Liver (tissue), 3 donors: ENCODE results near the gene SCUBE3.

Experiments used
- EGR1 ChIP-seq, 2 donors: IDR thresholded peaks; 2 replicates each; pipeline ENCODE4 v1.6.1; 2016 to 2018; ENCODE audit warnings: antibody characterized with exemption in 2 of 2, low read depth in 2 of 2
- FOXA1 ChIP-seq: IDR thresholded peaks from 2 replicates; pipeline ENCODE4 v1.6.1; 2016; ENCODE audit warnings: antibody characterized with exemption
- GABPA ChIP-seq, 2 donors: IDR thresholded peaks in 1 of 2; conservative IDR thresholded peaks in 1 of 2; 2 replicates each; pipeline ENCODE4 v1.6.1; 2016; ENCODE audit warnings: antibody characterized with exemption in 2 of 2, mild to moderate bottlenecking in 1 of 2, moderate library complexity in 1 of 2
- HNF4G ChIP-seq: IDR thresholded peaks from 2 replicates; pipeline ENCODE4 v1.6.1; 2016; ENCODE audit warnings: antibody characterized with exemption
- JUND ChIP-seq, 2 donors: IDR thresholded peaks; 2 replicates each; pipeline ENCODE4 v1.6.1; 2016; ENCODE audit warnings: antibody characterized with exemption in 2 of 2
- RAD21 ChIP-seq, 2 donors: IDR thresholded peaks; 2 replicates each; pipeline ENCODE4 v1.6.1; 2016; ENCODE audit warnings: antibody characterized with exemption in 2 of 2, mild to moderate bottlenecking in 2 of 2
- SP1 ChIP-seq: IDR thresholded peaks from 2 replicates; pipeline ENCODE4 v1.6.1; 2018; ENCODE audit warnings: antibody characterized with exemption, mild to moderate bottlenecking
- TAF1 ChIP-seq: conservative IDR thresholded peaks from 2 replicates; pipeline ENCODE4 v1.6.1; 2016; ENCODE audit warnings: antibody characterized with exemption, mild to moderate bottlenecking
- YY1 ChIP-seq: IDR thresholded peaks from 2 replicates; pipeline ENCODE4 v1.6.1; 2016; ENCODE audit warnings: antibody characterized with exemption, mild to moderate bottlenecking
- TF ChIP-seq, protein P1 (sequence below): fragments of 150-350 bp; IDR thresholded peaks from 2 replicates; pipeline ENCODE4 v1.5.1; 2017; ENCODE audit warnings: improper control_type of control experiment, low read depth, low read length; ENCODE audit not compliant: missing input control
- TF ChIP-seq, protein P2 (sequence below): IDR thresholded peaks from 2 replicates; pipeline ENCODE4 v1.6.1; 2016; ENCODE audit warnings: antibody characterized with exemption, mild to moderate bottlenecking
- TF ChIP-seq, protein P3 (sequence below): IDR thresholded peaks from 2 replicates; pipeline ENCODE4 v1.6.1; 2016; ENCODE audit warnings: antibody characterized with exemption
- TF ChIP-seq, protein P4 (sequence below): IDR thresholded peaks from 2 replicates; pipeline ENCODE4 v1.6.1; 2016; ENCODE audit warnings: antibody characterized with exemption
- TF ChIP-seq, protein P5 (sequence below): IDR thresholded peaks from 2 replicates; pipeline ENCODE4 v1.6.1; 2016; ENCODE audit warnings: antibody characterized with exemption
- donor health status: healthy.
- donor health status: healthy.

DNA sequence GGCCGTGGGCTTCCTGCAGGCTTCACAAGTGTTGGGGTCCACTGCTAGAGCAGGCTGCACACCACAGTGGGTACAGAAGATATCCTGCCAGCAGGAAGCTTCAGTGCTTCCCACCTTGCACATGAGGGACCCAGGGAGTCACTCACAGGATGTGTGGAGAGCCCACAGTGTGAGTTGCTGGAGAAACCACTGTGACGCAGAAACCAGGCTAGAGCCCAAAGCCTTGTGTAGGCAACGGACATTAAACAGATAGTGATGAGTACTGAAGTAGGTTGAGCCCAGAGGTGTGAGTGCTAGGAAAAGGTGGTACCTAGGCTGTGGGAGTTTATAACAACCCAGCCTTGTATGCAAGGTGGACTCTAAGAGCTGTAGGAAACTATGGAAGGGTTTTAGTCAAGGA is 65.0 kb downstream of the SCUBE3 start:
- TF ChIP-seq, protein P1, sequence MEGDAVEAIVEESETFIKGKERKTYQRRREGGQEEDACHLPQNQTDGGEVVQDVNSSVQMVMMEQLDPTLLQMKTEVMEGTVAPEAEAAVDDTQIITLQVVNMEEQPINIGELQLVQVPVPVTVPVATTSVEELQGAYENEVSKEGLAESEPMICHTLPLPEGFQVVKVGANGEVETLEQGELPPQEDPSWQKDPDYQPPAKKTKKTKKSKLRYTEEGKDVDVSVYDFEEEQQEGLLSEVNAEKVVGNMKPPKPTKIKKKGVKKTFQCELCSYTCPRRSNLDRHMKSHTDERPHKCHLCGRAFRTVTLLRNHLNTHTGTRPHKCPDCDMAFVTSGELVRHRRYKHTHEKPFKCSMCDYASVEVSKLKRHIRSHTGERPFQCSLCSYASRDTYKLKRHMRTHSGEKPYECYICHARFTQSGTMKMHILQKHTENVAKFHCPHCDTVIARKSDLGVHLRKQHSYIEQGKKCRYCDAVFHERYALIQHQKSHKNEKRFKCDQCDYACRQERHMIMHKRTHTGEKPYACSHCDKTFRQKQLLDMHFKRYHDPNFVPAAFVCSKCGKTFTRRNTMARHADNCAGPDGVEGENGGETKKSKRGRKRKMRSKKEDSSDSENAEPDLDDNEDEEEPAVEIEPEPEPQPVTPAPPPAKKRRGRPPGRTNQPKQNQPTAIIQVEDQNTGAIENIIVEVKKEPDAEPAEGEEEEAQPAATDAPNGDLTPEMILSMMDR: no peak
- TF ChIP-seq, protein P2, sequence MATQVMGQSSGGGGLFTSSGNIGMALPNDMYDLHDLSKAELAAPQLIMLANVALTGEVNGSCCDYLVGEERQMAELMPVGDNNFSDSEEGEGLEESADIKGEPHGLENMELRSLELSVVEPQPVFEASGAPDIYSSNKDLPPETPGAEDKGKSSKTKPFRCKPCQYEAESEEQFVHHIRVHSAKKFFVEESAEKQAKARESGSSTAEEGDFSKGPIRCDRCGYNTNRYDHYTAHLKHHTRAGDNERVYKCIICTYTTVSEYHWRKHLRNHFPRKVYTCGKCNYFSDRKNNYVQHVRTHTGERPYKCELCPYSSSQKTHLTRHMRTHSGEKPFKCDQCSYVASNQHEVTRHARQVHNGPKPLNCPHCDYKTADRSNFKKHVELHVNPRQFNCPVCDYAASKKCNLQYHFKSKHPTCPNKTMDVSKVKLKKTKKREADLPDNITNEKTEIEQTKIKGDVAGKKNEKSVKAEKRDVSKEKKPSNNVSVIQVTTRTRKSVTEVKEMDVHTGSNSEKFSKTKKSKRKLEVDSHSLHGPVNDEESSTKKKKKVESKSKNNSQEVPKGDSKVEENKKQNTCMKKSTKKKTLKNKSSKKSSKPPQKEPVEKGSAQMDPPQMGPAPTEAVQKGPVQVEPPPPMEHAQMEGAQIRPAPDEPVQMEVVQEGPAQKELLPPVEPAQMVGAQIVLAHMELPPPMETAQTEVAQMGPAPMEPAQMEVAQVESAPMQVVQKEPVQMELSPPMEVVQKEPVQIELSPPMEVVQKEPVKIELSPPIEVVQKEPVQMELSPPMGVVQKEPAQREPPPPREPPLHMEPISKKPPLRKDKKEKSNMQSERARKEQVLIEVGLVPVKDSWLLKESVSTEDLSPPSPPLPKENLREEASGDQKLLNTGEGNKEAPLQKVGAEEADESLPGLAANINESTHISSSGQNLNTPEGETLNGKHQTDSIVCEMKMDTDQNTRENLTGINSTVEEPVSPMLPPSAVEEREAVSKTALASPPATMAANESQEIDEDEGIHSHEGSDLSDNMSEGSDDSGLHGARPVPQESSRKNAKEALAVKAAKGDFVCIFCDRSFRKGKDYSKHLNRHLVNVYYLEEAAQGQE: no peak
- TF ChIP-seq FOXA1 (no peak), TAF1 (no peak), SP1 (no peak), RAD21 (IDR thresholded peaks at IDR 0.05) (no peak), JUND (IDR thresholded peaks at IDR 0.05) (no peak), YY1 (no peak), EGR1 (IDR thresholded peaks at IDR 0.05; ENCODE audit: low read depth in 2 of 2) (no peak), GABPA (IDR thresholded peaks at IDR 0.05 in 1 of 2, conservative IDR thresholded peaks at IDR 0.05 in 1 of 2) (no peak), HNF4G (no peak)
- TF ChIP-seq, protein P3, sequence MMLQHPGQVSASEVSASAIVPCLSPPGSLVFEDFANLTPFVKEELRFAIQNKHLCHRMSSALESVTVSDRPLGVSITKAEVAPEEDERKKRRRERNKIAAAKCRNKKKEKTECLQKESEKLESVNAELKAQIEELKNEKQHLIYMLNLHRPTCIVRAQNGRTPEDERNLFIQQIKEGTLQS: no peak
- TF ChIP-seq, protein P4, sequence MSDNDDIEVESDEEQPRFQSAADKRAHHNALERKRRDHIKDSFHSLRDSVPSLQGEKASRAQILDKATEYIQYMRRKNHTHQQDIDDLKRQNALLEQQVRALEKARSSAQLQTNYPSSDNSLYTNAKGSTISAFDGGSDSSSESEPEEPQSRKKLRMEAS: no peak
- TF ChIP-seq, protein P5, sequence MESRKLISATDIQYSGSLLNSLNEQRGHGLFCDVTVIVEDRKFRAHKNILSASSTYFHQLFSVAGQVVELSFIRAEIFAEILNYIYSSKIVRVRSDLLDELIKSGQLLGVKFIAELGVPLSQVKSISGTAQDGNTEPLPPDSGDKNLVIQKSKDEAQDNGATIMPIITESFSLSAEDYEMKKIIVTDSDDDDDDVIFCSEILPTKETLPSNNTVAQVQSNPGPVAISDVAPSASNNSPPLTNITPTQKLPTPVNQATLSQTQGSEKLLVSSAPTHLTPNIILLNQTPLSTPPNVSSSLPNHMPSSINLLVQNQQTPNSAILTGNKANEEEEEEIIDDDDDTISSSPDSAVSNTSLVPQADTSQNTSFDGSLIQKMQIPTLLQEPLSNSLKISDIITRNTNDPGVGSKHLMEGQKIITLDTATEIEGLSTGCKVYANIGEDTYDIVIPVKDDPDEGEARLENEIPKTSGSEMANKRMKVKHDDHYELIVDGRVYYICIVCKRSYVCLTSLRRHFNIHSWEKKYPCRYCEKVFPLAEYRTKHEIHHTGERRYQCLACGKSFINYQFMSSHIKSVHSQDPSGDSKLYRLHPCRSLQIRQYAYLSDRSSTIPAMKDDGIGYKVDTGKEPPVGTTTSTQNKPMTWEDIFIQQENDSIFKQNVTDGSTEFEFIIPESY: no peak
